Small intestine (tissue), 7 donors: ENCODE measurements around the gene RILP. TPM values are rescaled to one million over a fixed set of nuclear protein-coding genes. Genes with fewer than 3 reads are reported as not detected.

Experiments
- DNase-seq, 2 donors: peaks; one replicate each; pipeline versions ENCODE4 v3.0.0 to v3.0.0-alpha.2; 2013
- FAIRE-seq: peaks from 2 replicates; lab custom pipeline; 2012; peaks lifted over from hg19 to GRCh38; lab: Jason Lieb, UNC
- H3K27ac ChIP-seq, 3 donors: one replicate each; pipeline ENCODE4 v1.5.1; 2013; ENCODE audit warnings: low read length in 2 of 3, mild to moderate bottlenecking in 2 of 3, control low read depth in 1 of 3, inconsistent platforms in 1 of 3, low read depth in 1 of 3, moderate library complexity in 1 of 3
- H3K27me3 ChIP-seq, 3 donors: one replicate each; pipeline ENCODE4 v1.6.1; 2013; ENCODE audit warnings: low read length in 3 of 3, inconsistent platforms in 1 of 3; ENCODE audit not compliant: control insufficient read depth in 3 of 3, insufficient read depth in 3 of 3
- H3K36me3 ChIP-seq, 3 donors: one replicate each; pipeline ENCODE4 v1.6.1; 2013; ENCODE audit warnings: low read length in 3 of 3, inconsistent platforms in 1 of 3, low read depth in 1 of 3, mild to moderate bottlenecking in 1 of 3, moderate library complexity in 1 of 3; ENCODE audit not compliant: control insufficient read depth in 3 of 3, insufficient read depth in 2 of 3
- H3K4me1 ChIP-seq, 3 donors: one replicate each; pipeline ENCODE4 v1.6.1; 2013; ENCODE audit warnings: low read length in 2 of 3, inconsistent platforms in 1 of 3, low read depth in 1 of 3, mild to moderate bottlenecking in 1 of 3, moderate library complexity in 1 of 3; ENCODE audit not compliant: control insufficient read depth in 3 of 3, insufficient read depth in 2 of 3
- H3K4me3 ChIP-seq, 3 donors: one replicate each; pipeline ENCODE4 v1.5.1; 2013; ENCODE audit warnings: low read length in 3 of 3, control low read depth in 1 of 3, inconsistent platforms in 1 of 3, low read depth in 1 of 3, mild to moderate bottlenecking in 1 of 3, moderate library complexity in 1 of 3
- H3K9me3 ChIP-seq, 2 donors: one replicate each; pipeline ENCODE4 v1.6.1; 2013; ENCODE audit warnings: low read depth in 1 of 2, low read length in 1 of 2; ENCODE audit not compliant: control insufficient read depth in 2 of 2, insufficient read depth in 1 of 2
- WGBS, 3 donors: extraction: QIAGEN DNeasy Blood & Tissue Kit; methylation state at CpG; one replicate each; pipeline ENCODE4 v1.1.7; 2013; 5-methylcytosine and 5-hydroxymethylcytosine counted together
- polyA plus RNA-seq, 4 donors: library from polyadenylated mRNA; stranded (reverse) in 3 of 4; unstranded in 1 of 4; fragments of 200-250 nt in 3 of 4; fragments of 120-200 nt in 1 of 4; gene quantifications; one replicate each; pipeline versions ENCODE4 v1.2.1 to v1.2.3, GENCODE V29; 2013
- donor health status: healthy with polysubstance abuse.
- donor health status: control.
- donor health status: control.
- donor health status: Bipolar disorder and iron deficiency.
- donor health status: healthy.

RILP gene
- polyA plus RNA-seq, 4 donors, result 7.3 to 122 (median 54.9) TPM

DNA sequence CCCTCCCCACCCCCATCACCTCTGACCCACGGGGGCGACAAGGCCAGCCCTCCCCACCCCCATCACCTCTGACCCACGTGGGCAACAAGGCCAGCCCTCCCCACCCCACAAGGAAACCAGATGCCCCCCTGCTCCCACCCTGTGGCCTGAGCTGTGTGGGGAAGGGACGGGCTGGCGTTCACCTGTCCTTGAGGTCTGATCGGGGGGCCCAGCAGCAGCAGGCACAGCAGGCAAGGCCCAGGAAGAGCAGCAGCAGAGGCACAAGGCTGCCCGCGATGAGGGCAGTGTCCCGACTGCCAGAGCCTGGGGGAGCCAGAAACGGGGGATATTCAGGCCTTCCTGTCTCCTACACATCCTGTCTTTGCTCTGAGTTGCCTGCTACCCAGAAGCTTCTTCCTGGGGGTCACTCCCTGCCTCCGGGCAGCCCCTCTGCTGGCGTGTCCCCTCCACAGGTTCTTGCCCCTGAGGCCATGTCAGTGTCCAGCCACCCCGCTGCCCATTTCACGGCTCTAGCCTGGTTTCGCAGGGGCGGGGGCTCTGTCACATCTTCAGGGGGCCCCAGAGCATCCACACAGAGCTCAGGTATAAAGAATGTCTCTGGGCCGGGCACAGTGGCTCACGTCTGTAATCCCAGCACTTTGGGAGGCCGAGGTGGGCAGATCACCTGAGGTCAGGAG is 10.9 kb downstream of the RILP start:
- DNase-seq (no peak), FAIRE-seq (no peak)
- Histone ChIP-seq H3K27me3 (no peaks in the 10 kb centered on the region), H3K27ac (no peak overlapping the region), H3K36me3 (peaks cover 0 to 34% (median 3%) of the 10 kb centered on the region in 3 donors), H3K4me1 (peaks cover 0 to under 1% (median 0%) of the 10 kb centered on the region in 3 donors), H3K9me3 (peaks cover 0 to 3% of the 10 kb centered on the region in 2 donors), H3K4me3 (no peak overlapping the region)
- 77 to 88% (median 86%) methylated on average over 16 to 19 of the region's 19 CpGs for WGBS, 3 donors

DNA sequence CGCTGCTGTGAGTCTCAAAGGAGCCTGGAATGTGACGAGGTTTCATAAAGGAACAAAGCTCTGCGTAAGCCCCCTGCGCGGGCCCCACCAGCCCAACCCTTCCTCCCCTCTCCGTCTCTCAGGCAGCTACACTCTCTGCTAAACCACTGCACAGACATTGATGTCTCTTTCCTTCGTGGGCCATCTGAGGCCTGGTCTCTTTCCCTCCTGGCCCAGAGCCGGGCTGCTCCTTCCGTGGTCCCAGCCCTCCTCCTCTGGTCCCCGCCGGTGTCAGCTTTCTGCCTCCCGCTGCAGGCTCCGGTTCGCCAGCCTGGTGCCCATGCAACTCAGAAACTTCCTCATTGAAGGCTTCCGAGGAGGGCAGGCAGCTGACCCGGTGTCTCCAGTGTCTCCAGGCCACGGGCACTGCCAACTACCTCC is 11.5 kb downstream of the RILP start:
- H3K9me3 ChIP-seq, result peaks cover 0 to 3% of the 10 kb centered on the region in 2 donors
- no peak overlapping the region for H3K27ac ChIP-seq
- H3K4me1 ChIP-seq, result no peaks in the 10 kb centered on the region
- no peak for FAIRE-seq
- H3K36me3 ChIP-seq, result peaks cover 0 to 34% (median 3%) of the 10 kb centered on the region in 3 donors
- no peak for DNase-seq
- WGBS, 3 donors, result 73 to 83% (median 83%) methylated on average over 16 to 17 of the region's 17 CpGs
- no peaks in the 10 kb centered on the region for H3K27me3 ChIP-seq
- H3K4me3 ChIP-seq, result no peak overlapping the region

DNA sequence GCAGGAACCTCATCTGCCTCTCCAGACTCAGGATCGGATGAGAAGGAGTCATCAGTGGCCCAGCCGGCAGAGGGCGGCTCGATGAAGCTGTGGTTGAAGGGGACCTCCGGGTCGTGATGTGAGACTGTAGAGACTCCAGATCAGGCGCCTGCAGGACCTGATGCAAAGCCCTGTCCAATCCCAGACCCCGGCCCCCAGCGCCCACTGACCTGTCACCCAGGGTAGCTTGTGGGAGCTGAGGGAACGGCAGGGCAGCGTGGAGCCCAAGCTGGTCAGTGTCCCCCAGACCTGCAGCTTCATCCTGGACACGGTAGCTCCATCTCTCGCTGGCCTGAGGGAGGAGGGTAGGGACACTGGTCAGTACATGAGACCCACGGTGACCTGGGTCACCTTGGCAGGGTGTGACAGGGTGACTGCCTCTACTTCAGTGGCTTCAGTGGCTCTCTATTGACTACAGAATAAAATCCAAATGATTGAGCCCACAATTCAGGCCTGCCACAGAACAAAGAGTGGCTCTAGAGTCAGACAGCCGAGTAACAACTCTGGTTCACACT is 12.9 kb downstream of the RILP start:
- DNase-seq, result no peak
- Histone ChIP-seq H3K9me3 (no peaks in the 10 kb centered on the region), H3K36me3 (peaks cover 0 to 34% (median 3%) of the 10 kb centered on the region in 3 donors), H3K27ac (no peak overlapping the region), H3K27me3 (no peaks in the 10 kb centered on the region), H3K4me3 (no peak overlapping the region), H3K4me1 (no peaks in the 10 kb centered on the region)
- FAIRE-seq, result no peak
- 84 to 90% (median 85%) methylated on average over 15 of the region's 15 CpGs for WGBS, 3 donors

DNA sequence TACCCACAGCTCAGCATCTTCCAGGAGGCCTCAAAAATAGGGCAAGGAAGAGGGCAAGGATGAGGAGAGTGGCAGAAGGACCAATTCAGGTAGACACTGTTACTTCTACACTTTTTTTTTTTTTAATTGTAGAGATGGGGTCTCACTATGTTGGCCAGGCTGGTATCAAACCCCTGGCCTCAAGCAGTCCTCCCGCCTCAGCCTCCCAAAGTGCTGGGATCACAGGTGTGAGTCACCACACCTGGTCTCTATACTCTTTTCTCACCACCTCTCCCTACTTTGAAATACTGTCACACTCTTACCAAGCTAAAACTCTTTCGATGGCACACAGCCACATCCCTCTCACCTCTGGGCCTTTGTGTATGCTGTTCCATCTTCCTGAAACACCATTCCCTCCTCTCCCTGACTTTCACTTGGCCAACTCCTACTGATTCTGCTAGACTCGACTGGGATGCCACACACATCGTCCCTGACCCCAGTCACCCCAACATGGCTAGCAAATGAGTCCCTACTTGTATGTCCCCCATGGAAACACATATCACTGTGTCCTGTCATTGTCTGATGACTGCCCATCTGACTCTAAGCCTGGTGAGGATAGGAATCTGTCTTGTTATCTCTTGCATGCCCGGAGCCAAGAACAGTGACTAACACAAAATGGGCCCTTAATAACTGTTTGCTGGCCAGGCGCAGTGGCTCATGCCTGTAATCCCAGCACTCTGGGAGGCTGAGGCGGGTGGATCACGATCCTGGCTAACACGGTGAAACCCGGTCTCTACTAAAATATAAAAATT is 13.8 kb downstream of the RILP start:
- Histone ChIP-seq H3K36me3 (peaks cover 0 to 34% (median 3%) of the 10 kb centered on the region in 3 donors), H3K27ac (no peak overlapping the region), H3K4me1 (no peaks in the 10 kb centered on the region), H3K4me3 (no peak overlapping the region), H3K27me3 (no peaks in the 10 kb centered on the region), H3K9me3 (no peaks in the 10 kb centered on the region)
- no peak for DNase-seq
- FAIRE-seq, result no peak
- 88 to 90% (median 88%) methylated on average over 10 of the region's 10 CpGs for WGBS, 3 donors

DNA sequence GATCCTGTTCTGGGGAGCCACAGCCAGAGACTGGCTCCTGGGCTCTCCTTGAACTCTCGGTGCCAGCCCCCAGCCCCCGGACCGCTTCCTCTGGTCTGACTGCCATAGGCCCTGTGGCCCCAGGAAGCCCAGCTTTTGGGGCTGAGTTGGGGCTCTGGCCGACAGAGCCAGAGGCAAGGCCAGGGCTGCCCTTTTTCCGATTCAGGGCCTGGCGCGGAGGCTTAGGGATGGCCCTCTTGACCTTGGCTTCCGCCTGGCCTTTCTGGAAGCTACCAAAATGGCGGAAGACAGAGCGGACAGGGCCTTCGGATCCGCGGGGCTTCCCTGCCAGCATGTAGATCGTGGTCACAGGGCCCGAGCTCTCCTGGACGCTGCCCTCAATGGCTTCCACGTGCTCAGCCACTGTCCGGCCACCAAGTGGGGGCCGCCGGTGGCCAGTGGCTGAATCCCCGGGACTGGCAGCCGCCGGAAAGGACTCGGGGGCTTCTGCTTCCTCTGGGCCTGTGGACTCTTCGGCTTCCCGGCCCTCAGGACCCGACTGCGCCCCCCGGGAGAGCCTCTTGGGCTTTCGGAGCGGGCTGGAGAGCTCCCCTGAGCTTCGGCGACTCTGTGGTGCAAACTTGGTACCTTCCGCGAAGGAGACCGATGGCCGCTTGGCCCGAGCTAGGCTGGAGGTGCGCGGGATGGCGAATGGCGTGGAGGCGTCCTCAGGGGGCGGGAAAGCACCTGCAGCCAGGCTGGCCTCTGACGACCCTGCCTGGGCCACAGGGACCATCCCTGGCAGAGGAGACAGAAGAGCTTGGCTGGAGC is 14.6 kb downstream of the RILP start:
- no peaks in the 10 kb centered on the region for H3K9me3 ChIP-seq
- no peak for FAIRE-seq
- no peak overlapping the region for H3K4me3 ChIP-seq
- no peaks in the 10 kb centered on the region for H3K4me1 ChIP-seq
- no peak for DNase-seq
- H3K27ac ChIP-seq, result no peak overlapping the region
- peaks cover 0 to 2% (median 0%) of the 10 kb centered on the region in 3 donors for H3K27me3 ChIP-seq
- 95 to 96% (median 96%) methylated on average over 41 to 45 of the region's 45 CpGs for WGBS, 3 donors
- H3K36me3 ChIP-seq, result peaks cover 0 to 34% (median 3%) of the 10 kb centered on the region in 3 donors

DNA sequence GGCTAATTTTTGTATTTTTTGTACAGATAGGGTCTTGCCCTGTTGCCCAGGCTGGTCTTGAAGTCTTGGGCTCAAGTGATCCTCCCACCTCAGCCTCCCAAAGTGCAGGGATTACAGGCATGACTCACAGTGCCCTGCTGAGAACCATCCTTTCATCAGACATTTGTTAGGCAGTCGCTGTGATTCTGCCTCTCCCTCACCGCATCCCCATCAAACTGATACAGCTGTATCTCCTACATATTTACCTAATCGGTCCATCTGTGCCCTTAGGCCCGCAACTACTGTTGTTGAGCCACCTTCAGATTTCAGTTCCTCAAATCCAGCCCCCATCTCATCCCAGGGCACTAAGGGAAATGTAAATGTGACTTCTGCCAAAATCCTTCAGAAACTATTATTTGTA is 19.0 kb downstream of the RILP start:
- DNase-seq (no peak), FAIRE-seq (no peak)
- Histone ChIP-seq H3K9me3 (no peaks in the 10 kb centered on the region), H3K36me3 (peaks cover 0 to 22% (median 0%) of the 10 kb centered on the region in 3 donors), H3K4me1 (peaks cover 0 to 16% (median 0%) of the 10 kb centered on the region in 3 donors), H3K27me3 (peaks cover 0 to 9% (median 0%) of the 10 kb centered on the region in 3 donors), H3K4me3 (no peak overlapping the region), H3K27ac (no peak overlapping the region)
- WGBS, 3 donors, result 77 to 82% (median 79%) methylated on average over 4 of the region's 4 CpGs

DNA sequence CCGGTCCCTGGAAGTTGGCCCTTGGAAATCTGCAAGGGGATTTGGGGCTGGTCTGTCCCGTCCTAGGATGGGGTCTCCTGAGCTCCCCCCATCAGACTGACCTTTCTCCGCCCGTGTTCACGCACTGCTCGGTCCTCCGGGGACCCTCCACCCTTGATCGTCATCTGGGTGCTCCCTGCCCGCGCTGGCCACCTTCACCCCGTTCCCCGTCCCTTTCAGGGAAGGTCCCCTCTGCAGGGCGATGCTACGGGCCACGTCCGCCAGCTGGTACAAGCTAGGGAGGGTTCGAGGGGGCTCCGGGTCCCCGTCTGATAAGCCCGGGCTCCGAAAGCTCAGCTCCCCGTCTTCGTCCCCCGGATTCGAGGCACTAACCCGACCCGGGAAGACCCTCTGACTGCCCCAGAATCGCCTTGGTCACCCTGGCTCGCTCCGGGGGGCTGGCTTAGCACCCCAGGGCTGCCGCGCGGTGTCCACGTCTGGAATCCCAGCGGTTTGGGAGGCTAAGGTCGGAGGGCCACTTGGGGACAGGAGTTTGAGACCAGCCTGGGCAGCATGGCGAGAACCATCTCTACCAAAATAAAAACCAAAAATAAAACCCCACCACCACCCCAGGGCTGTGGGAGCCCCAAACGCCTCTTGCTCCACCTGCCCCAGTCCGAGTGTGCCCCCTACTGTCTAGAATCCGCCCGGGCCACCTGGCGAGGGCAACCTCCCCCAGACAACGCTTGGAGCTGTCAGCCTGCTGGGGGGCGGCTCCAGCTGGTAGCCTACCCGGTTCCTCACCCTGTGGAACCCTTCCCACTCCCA is 20.0 kb downstream of the RILP start:
- DNase-seq, result peak; percentile 66 to 74
- Histone ChIP-seq H3K4me1 (peaks cover 0 to 26% (median 2%) of the 10 kb centered on the region in 3 donors), H3K27ac (peak overlapping the region; percentile 74 to 92 (median 87)), H3K36me3 (peaks cover 0 to 19% (median 0%) of the 10 kb centered on the region in 3 donors), H3K27me3 (peaks cover 0 to 9% (median 0%) of the 10 kb centered on the region in 3 donors), H3K9me3 (no peaks in the 10 kb centered on the region), H3K4me3 (peak overlapping the region; percentile 75 to 84 (median 76))
- no peak for FAIRE-seq
- WGBS, 3 donors, result 0 to 3% (median 2%) methylated on average over 42 to 45 of the region's 45 CpGs
